Adrenal gland (tissue), 5 donors: ENCODE data around the gene ARHGEF25.

Experiments used
- POLR2A ChIP-seq, 2 donors: fragments of 450-650 bp; IDR thresholded peaks; one replicate each; pipeline ENCODE4 v1.6.1; 2017; ENCODE audit warnings: antibody characterized with exemption in 2 of 2, mild to moderate bottlenecking in 2 of 2, moderate library complexity in 1 of 2
- TF ChIP-seq, protein P1 (sequence below), 6 experiments: fragments of 450-650 bp in 4 of 6; fragments of 200-600 bp in 2 of 6; sonication (generic) in 1 of 6; IDR thresholded peaks; 1 replicate in 5 of 6; 2 replicates in 1 of 6; pipeline versions ENCODE4 v1.5.1 to v1.8.0; 2016 to 2021; ENCODE audit warnings: antibody characterized with exemption in 6 of 6, mild to moderate bottlenecking in 2 of 6, moderate library complexity in 1 of 6
- donor health status: DM: no; HTN: no; CAD: no.

DNA sequence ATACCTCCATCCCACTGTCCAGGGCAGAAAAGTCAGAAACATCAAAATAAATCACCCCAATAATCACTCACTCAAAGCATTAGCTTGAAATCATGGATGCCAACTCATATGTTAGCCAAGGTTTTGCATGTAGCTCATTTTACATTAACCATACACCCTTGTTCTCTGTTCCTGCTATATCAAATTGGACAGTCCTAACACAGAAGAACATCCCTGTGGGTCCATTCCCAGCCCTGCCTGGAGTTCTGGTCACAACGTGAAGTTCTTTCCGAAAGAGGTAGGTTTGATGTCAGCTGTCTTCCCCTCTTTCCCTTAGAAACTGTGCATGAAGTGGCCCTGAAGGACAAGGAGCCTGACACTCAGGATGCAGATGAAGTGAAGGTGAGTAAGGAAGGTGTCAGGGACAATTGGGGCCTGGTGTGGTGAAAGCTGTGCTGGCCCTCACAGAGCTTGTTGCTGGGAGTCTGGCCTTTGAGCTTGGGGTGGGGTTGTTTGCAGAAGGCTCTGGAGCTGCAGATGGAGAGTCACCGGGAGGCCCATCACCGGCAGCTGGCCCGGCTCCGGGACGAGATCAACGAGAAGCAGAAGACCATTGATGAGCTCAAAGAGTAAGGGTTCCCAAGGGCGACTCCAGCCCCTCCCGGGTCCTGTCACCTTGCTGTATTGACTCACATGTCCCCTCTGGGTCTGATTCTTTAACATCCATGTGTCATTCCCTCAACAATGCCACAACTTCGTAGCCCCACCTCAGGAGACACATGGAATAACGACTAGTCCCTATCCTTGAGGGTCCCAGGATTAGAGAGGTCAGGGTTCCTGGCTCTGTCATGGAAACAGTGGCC, 35.2 kb upstream of the ARHGEF25 start:
- TF ChIP-seq, protein P1, sequence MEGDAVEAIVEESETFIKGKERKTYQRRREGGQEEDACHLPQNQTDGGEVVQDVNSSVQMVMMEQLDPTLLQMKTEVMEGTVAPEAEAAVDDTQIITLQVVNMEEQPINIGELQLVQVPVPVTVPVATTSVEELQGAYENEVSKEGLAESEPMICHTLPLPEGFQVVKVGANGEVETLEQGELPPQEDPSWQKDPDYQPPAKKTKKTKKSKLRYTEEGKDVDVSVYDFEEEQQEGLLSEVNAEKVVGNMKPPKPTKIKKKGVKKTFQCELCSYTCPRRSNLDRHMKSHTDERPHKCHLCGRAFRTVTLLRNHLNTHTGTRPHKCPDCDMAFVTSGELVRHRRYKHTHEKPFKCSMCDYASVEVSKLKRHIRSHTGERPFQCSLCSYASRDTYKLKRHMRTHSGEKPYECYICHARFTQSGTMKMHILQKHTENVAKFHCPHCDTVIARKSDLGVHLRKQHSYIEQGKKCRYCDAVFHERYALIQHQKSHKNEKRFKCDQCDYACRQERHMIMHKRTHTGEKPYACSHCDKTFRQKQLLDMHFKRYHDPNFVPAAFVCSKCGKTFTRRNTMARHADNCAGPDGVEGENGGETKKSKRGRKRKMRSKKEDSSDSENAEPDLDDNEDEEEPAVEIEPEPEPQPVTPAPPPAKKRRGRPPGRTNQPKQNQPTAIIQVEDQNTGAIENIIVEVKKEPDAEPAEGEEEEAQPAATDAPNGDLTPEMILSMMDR (IDR thresholded peaks at IDR 0.05), result no peak
- TF ChIP-seq POLR2A (IDR thresholded peaks at IDR 0.05), result no peak
